GM12878 (cell line): ENCODE results near the gene PLEKHG1. TPM values are rescaled to one million over a fixed set of nuclear protein-coding genes. Genes with fewer than 3 reads are reported as not detected.

Experiments
- ATAC-seq: fragments of 200-7000 bp; cut with Tn5 transposase; 3 replicates; pipeline ENCODE4 v1.9.1; 2020; ENCODE audit warnings: mild to moderate bottlenecking, moderate library complexity
- BruUV-seq: library from RNA; stranded (reverse); fragments of 400-500 nt; replicated peaks from 2 replicates; lab custom pipeline; 2021; lab: Mats Ljungman, UMichigan
- CTCF ChIA-PET: fragments of 300-600 bp; sonication (Branson Sonifier 250); formaldehyde crosslinking; extraction: SDS; loops from one replicate; lab custom pipeline; 2021; ENCODE audit warnings: inconsistent platforms; lab: Yijun Ruan, JAX
- POLR2A ChIA-PET: fragments of 350-600 bp; formaldehyde crosslinking; extraction: SDS; loops from one replicate; lab custom pipeline; 2021; ENCODE audit warnings: inconsistent platforms; lab: Charles Lee
- RAD21 ChIA-PET: fragments of 300-600 bp; sonication (Branson Sonifier 250); formaldehyde crosslinking; loops from one replicate; lab custom pipeline; 2023; ENCODE audit warnings: antibody characterized with exemption; ENCODE audit not compliant: unreplicated experiment; lab: Charles Lee
- SMC1A ChIA-PET: fragments of 300-600 bp; sonication (Branson Sonifier 250); formaldehyde crosslinking; loops from one replicate; lab custom pipeline; 2023; ENCODE audit not compliant: unreplicated experiment, uncharacterized antibody; lab: Charles Lee
- DNase-seq: peaks from one replicate; pipeline ENCODE4 v3.0.0-alpha.2; 2011; ENCODE audit warnings: low read depth, low spot score
- FAIRE-seq: peaks from 3 replicates; lab custom pipeline; 2011; peaks lifted over from hg19 to GRCh38; lab: Jason Lieb, UNC
- H2AFZ ChIP-seq: 2 replicates; pipeline ENCODE4 v1.6.0; 2011; ENCODE audit warnings: low read depth, low read length, control low read depth; ENCODE audit not compliant: control insufficient read depth
- H3K27ac ChIP-seq: 2 replicates; pipeline ENCODE4 v1.5.1; 2011; ENCODE audit warnings: control low read depth; ENCODE audit not compliant: control insufficient read depth, insufficient read depth
- H3K27me3 ChIP-seq, 2 experiments: replicated peaks in 1 of 2; 2 replicates each; pipeline versions ENCODE4 v1.6.0 to v1.6.1; 2011; ENCODE audit warnings: low read length in 1 of 2; ENCODE audit not compliant: control insufficient read depth in 2 of 2, insufficient read depth in 2 of 2
- H3K36me3 ChIP-seq, 2 experiments: 2 replicates each; pipeline ENCODE4 v1.5.1; 2011; ENCODE audit warnings: low read length in 1 of 2; ENCODE audit not compliant: control insufficient read depth in 2 of 2, insufficient read depth in 2 of 2
- H3K4me1 ChIP-seq: 2 replicates; pipeline ENCODE4 v1.6.1; 2011; ENCODE audit warnings: mild to moderate bottlenecking, low read length, moderate library complexity, mixed read lengths; ENCODE audit not compliant: control insufficient read depth, insufficient read depth
- H3K4me2 ChIP-seq: 2 replicates; pipeline ENCODE4 v1.6.0; 2011; ENCODE audit warnings: control low read depth; ENCODE audit not compliant: control insufficient read depth, insufficient read depth
- H3K4me3 ChIP-seq: fragments of 200-600 bp; sonication (generic); 2 replicates; pipeline ENCODE4 v1.5.1; 2016
- H3K79me2 ChIP-seq: 2 replicates; pipeline ENCODE4 v1.6.0; 2011; ENCODE audit warnings: low read length; ENCODE audit not compliant: control insufficient read depth, insufficient read depth
- H3K9ac ChIP-seq: 2 replicates; pipeline ENCODE4 v1.8.0; 2011; ENCODE audit warnings: low read length, control low read depth, mixed read lengths; ENCODE audit not compliant: control insufficient read depth, insufficient read depth
- H3K9me3 ChIP-seq: replicated peaks from 3 replicates; pipeline ENCODE4 v1.5.1; 2011; ENCODE audit warnings: mild to moderate bottlenecking, low read length; ENCODE audit not compliant: control insufficient read depth, insufficient read depth
- H4K20me1 ChIP-seq: 2 replicates; pipeline ENCODE4 v1.6.0; 2011; ENCODE audit not compliant: control insufficient read depth, insufficient read depth
- NFYA ChIP-seq: IDR thresholded peaks from 2 replicates; pipeline ENCODE4 v1.6.1; 2011; ENCODE audit warnings: low read depth, mild to moderate bottlenecking, low read length, improper control_type of control experiment, borderline replicate concordance
- NRF1 ChIP-seq: conservative IDR thresholded peaks from 2 replicates; pipeline ENCODE4 v1.6.1; 2011; ENCODE audit warnings: mild to moderate bottlenecking, low read depth, low read length, improper control_type of control experiment
- SREBF1 ChIP-seq: IDR thresholded peaks from 2 replicates; pipeline ENCODE4 v1.6.1; 2012; ENCODE audit warnings: mild to moderate bottlenecking, low read length
- TARDBP ChIP-seq: IDR thresholded peaks from 2 replicates; pipeline ENCODE4 v1.6.1; 2016; ENCODE audit warnings: borderline replicate concordance
- WGBS: methylation state at CpG from one replicate; pipeline ENCODE4 v1.1.6; 2016; ENCODE audit warnings: low lambda C conversion rate; ENCODE audit not compliant: insufficient replicate concordance, insufficient coverage; ENCODE audit errors: missing lambda C conversion rate; 5-methylcytosine and 5-hydroxymethylcytosine counted together
- in situ Hi-C: fragments of 300-500 bp; cut with MboI; formaldehyde crosslinking; loops from 9 replicates; pipeline ENCODE4 v1.14.3; 2018; ENCODE audit warnings: mixed read lengths
- intact Hi-C: fragments of 100-400 bp; cut with micrococcal nuclease; formaldehyde crosslinking; loops from one replicate; pipeline ENCODE4 v1.14.2; 2022; ENCODE audit not compliant: unreplicated experiment
- polyA plus RNA-seq, 11 experiments: library from polyadenylated mRNA; depleted of rRNA in 4 of 11; unstranded in 6 of 11; stranded (reverse) in 5 of 11; fragments of >200 nt; fragmentation: Nextera tagmentation in 4 of 11; fragmentation: Illumina TruSeq in 1 of 11; extraction: Ambion mirVana in 4 of 11; extraction: Trizol in 1 of 11; gene quantifications; 1 replicate in 1 of 11; 2 replicates in 10 of 11; pipeline versions ENCODE4 v1.2.1 to v1.2.3, GENCODE V29; 2011 to 2016; ENCODE audit warnings: inconsistent platforms in 2 of 11, missing spikeins in 2 of 11, low read depth in 1 of 11
- total RNA-seq, 4 experiments: library from RNA; depleted of rRNA in 3 of 4; stranded (reverse); fragments of >200 nt in 3 of 4; fragmentation: Illumina TruSeq in 1 of 4; extraction: Trizol in 1 of 4; gene quantifications; 2 replicates each; pipeline versions ENCODE4 v1.2.1 to v1.2.3, GENCODE V29; 2013 to 2021
- TF ChIP-seq, protein P1 (sequence below): fragments of 450-650 bp; IDR thresholded peaks from 2 replicates; pipeline ENCODE4 v1.6.1; 2016; ENCODE audit warnings: mild to moderate bottlenecking, moderate library complexity, borderline replicate concordance
- TF ChIP-seq, protein P2 (sequence below): IDR thresholded peaks from 2 replicates; pipeline ENCODE4 v1.6.1; 2012; ENCODE audit warnings: mild to moderate bottlenecking, low read depth, low read length
- TF ChIP-seq, protein P3 (sequence below): fragments of 450-650 bp; formaldehyde crosslinking; IDR thresholded peaks from 2 replicates; pipeline ENCODE4 v1.4.0; 2022; ENCODE audit warnings: mild to moderate bottlenecking, moderate library complexity
- TF ChIP-seq, protein P4 (sequence below): IDR thresholded peaks from 2 replicates; pipeline ENCODE4 v1.6.1; 2012; ENCODE audit warnings: low read depth, low read length, improper control_type of control experiment

PLEKHG1 gene
- total and polyA plus RNA-seq, 10 of the 15 experiments (the other 5 are each of a cell fraction or from before 2014, with no cell fraction given), result 0.77 to 17.2 (median 4.9) TPM

DNA sequence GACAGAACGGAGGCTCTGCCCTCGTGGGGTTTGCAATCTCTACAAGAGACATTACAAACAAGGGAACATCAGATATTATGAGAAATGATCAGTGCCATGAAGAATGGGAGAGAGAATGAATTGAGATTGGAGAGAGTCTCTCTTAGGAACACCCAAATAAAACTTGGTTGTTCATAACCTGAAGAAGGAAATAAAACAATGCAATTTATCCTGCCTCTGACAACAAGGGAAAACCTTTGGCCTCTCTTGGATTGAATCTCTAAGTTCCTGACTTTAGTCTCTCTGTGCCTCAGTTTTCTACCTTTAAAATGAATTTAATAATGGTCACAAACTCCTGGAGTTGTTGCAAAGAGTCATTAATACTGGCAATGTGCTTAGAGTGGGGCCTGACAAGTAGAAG lies 21.1 kb downstream of the PLEKHG1 start (continued):
- TF ChIP-seq, protein P1, sequence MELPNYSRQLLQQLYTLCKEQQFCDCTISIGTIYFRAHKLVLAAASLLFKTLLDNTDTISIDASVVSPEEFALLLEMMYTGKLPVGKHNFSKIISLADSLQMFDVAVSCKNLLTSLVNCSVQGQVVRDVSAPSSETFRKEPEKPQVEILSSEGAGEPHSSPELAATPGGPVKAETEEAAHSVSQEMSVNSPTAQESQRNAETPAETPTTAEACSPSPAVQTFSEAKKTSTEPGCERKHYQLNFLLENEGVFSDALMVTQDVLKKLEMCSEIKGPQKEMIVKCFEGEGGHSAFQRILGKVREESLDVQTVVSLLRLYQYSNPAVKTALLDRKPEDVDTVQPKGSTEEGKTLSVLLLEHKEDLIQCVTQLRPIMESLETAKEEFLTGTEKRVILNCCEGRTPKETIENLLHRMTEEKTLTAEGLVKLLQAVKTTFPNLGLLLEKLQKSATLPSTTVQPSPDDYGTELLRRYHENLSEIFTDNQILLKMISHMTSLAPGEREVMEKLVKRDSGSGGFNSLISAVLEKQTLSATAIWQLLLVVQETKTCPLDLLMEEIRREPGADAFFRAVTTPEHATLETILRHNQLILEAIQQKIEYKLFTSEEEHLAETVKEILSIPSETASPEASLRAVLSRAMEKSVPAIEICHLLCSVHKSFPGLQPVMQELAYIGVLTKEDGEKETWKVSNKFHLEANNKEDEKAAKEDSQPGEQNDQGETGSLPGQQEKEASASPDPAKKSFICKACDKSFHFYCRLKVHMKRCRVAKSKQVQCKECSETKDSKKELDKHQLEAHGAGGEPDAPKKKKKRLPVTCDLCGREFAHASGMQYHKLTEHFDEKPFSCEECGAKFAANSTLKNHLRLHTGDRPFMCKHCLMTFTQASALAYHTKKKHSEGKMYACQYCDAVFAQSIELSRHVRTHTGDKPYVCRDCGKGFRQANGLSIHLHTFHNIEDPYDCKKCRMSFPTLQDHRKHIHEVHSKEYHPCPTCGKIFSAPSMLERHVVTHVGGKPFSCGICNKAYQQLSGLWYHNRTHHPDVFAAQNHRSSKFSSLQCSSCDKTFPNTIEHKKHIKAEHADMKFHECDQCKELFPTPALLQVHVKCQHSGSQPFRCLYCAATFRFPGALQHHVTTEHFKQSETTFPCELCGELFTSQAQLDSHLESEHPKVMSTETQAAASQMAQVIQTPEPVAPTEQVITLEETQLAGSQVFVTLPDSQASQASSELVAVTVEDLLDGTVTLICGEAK, result no peak
- no peak for TF ChIP-seq NRF1
- TF ChIP-seq SREBF1, result no peak

DNA sequence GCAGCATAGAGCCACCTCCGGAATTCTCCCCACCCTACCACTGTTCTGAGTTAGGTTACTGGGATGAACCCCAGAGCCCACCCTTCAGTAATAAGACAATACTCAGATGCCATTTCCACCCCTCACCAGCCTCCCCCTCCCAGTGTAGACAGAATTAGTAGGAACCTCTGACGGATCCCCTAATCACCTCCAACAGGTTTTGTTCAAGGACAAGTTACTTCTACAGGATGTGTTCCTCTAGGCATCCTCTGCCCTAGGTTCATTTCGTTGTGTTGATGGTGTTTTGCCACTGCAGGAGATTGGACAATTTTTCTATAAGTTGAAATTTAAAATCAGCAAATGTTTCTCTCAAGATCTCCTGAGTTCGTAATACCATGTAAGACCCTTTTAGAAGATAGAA lies 22.8 kb downstream of the PLEKHG1 start:
- Histone ChIP-seq H4K20me1 (no peaks in the 10 kb centered on the region), H2AFZ (no peak overlapping the region), H3K79me2 (no peaks in the 10 kb centered on the region), H3K4me3 (no peak overlapping the region), H3K27ac (no peak overlapping the region), H3K36me3 (no peaks in the 10 kb centered on the region), H3K9me3 (no peaks in the 10 kb centered on the region), H3K4me1 (peaks cover 15% of the 10 kb centered on the region), H3K9ac (no peak overlapping the region), H3K27me3 (no peaks in the 10 kb centered on the region), H3K4me2 (peak overlapping the region; percentile 39)
- no TSS peak for BruUV-seq
- in situ Hi-C loops, result no loop called here
- intact Hi-C loops, result no loop called here
- ChIA-PET POLR2A (interaction anchor here (1.1 to 1.9 kb wide), 3 partner anchors 9 to 23 kb away, joined by 3 to 16 read pairs (median 5); partner anchors contain the start of gene PLEKHG1), RAD21 (interaction anchor here (0.8 to 2.1 kb wide), 6 partner anchors 10 to 204 kb away, joined by 3 to 11 read pairs (median 4); partner anchors contain the start of gene PLEKHG1), SMC1A (interaction anchor here (0.6 to 3.6 kb wide), 4 partner anchors 10 to 22 kb away, joined by 3 to 23 read pairs (median 5); no protein-coding TSS in a partner anchor), CTCF (interaction anchor here (1.8 kb wide), 1 partner anchor 22 kb away, joined by 4 read pairs; no protein-coding TSS in a partner anchor)
- FAIRE-seq (no peak), DNase-seq (no peak), ATAC-seq (peak; percentile 3)
- WGBS, result 62% methylated on average over 4 of the region's 4 CpGs
- TF ChIP-seq NFYA, result no peak
- TF ChIP-seq, protein P2, sequence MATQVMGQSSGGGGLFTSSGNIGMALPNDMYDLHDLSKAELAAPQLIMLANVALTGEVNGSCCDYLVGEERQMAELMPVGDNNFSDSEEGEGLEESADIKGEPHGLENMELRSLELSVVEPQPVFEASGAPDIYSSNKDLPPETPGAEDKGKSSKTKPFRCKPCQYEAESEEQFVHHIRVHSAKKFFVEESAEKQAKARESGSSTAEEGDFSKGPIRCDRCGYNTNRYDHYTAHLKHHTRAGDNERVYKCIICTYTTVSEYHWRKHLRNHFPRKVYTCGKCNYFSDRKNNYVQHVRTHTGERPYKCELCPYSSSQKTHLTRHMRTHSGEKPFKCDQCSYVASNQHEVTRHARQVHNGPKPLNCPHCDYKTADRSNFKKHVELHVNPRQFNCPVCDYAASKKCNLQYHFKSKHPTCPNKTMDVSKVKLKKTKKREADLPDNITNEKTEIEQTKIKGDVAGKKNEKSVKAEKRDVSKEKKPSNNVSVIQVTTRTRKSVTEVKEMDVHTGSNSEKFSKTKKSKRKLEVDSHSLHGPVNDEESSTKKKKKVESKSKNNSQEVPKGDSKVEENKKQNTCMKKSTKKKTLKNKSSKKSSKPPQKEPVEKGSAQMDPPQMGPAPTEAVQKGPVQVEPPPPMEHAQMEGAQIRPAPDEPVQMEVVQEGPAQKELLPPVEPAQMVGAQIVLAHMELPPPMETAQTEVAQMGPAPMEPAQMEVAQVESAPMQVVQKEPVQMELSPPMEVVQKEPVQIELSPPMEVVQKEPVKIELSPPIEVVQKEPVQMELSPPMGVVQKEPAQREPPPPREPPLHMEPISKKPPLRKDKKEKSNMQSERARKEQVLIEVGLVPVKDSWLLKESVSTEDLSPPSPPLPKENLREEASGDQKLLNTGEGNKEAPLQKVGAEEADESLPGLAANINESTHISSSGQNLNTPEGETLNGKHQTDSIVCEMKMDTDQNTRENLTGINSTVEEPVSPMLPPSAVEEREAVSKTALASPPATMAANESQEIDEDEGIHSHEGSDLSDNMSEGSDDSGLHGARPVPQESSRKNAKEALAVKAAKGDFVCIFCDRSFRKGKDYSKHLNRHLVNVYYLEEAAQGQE, result no peak
- TF ChIP-seq, protein P3, sequence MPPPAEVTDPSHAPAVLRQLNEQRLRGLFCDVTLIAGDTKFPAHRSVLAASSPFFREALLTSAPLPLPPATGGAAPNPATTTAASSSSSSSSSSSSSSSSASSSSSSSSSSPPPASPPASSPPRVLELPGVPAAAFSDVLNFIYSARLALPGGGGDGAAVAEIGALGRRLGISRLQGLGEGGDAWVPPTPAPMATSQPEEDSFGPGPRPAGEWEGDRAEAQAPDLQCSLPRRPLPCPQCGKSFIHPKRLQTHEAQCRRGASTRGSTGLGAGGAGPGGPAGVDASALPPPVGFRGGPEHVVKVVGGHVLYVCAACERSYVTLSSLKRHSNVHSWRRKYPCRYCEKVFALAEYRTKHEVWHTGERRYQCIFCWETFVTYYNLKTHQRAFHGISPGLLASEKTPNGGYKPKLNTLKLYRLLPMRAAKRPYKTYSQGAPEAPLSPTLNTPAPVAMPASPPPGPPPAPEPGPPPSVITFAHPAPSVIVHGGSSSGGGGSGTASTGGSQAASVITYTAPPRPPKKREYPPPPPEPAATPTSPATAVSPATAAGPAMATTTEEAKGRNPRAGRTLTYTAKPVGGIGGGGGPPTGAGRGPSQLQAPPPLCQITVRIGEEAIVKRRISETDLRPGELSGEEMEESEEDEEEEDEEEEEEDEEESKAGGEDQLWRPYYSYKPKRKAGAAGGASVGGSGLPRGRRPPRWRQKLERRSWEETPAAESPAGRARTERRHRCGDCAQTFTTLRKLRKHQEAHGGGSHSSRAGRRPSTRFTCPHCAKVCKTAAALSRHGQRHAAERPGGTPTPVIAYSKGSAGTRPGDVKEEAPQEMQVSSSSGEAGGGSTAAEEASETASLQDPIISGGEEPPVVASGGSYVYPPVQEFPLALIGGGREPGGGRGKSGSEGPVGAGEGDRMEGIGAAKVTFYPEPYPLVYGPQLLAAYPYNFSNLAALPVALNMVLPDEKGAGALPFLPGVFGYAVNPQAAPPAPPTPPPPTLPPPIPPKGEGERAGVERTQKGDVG (CRISPR knock-in tag), result no peak
- no peak for TF ChIP-seq TARDBP
- TF ChIP-seq, protein P4, sequence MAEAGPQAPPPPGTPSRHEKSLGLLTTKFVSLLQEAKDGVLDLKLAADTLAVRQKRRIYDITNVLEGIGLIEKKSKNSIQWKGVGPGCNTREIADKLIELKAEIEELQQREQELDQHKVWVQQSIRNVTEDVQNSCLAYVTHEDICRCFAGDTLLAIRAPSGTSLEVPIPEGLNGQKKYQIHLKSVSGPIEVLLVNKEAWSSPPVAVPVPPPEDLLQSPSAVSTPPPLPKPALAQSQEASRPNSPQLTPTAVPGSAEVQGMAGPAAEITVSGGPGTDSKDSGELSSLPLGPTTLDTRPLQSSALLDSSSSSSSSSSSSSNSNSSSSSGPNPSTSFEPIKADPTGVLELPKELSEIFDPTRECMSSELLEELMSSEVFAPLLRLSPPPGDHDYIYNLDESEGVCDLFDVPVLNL, result no peak
